ENCODE measurements around the gene NSUN2.

NSUN2 gene

DNA sequence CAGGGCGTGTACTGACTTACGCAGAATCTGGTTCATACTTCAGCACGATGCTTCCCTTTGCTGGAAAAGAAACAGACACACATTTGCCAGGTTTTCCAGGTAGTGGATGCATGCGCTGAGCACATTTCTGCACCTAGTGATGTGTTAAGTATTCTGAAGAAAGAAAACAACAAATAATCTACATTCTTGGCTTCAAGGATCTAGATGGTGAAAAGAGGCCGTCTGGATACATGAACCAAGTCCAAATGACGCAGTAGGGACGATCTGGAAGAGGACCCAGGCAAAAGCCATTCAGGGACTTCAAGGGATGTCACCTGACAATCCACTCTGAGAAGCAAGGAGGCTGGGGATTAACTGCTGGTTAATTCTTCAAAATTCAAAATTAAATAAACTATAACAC, 30.4 kb downstream of the NSUN2 start:
- no peak for FAIRE-seq

DNA sequence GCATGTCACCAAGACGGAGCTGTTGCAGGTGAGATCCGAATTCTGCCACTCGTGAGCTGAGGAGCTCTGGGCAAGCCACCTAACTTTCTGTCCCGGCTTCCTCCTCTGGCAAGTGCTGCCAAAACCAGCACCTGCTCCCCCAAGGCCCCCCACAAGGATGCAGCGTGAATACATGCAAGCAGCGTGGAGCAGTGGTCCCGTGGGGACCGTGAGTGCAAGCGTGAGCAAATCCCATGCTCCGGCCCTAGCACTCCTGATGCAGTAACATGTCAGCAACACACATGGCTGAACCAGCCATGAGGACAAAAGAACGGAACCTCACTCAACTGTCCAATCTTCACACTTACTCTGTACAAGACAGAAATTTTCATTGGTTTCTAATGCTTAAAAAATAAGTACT, 31.0 kb downstream of the NSUN2 start:
- no peak for FAIRE-seq

DNA sequence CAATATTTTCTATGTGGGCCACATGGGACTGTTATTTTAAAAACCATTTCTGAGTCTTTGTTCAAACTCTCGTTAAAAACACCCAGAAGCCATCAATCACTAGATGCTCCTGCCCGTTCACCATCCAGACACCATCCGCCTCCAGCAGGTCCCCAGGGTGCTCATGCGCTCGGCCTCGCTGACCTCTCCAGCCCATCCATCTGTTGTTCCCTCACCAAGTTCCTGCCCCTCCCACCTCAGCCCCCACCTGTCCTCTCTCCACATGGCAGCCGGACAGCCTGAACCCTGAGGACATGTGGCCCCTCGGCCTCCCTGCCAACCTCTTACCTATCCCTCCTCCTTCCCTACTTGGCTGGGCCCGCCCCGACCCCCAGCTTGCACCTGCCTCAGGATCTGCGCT, 31.6 kb downstream of the NSUN2 start:
- FAIRE-seq = no peak

DNA sequence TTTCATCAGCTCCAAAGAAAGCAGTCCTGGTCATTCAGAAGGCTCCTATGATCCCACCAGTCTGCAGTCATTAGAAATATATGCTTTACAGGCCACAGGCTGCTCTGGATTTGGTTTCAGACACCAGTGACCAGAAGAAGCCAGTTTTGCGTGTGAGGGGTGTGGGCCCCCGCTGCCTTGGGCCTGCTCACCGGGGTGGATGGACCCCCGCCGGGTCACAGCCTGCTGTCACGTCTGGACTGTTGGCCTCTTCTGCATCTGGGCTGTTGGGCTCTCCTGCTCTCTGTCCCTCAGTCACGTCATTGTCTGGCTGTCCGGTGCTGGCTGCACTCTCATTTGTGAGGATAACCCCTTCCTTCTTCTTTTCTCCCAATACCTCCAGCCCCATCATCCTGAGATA, 33.1 kb downstream of the NSUN2 start:
- no peak for FAIRE-seq

DNA sequence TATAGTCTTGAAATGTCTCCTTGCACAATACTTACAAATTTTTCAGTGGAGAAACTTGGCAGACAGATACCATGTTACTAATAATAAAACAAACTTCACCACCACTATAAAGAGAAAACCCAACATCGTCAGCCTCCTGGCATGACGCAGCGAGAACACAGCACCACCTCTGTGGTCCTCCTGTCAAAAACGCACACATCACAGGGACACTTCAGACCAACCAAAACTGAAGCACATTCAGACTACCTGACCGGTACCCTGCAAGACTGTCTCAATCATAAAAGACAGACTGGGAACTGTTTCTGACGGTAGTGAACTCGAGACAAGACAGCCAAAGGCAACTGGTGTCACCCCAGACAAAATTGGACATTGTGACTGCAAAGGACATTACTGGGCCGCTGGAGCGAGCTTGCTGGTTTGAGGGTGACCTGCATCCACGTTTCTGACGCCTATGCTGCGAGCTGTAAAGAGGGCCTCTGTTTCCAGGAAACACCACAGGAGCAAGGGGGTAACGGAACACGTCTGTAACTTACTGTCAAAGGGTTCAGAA, 34.4 kb downstream of the NSUN2 start:
- no peak for FAIRE-seq

DNA sequence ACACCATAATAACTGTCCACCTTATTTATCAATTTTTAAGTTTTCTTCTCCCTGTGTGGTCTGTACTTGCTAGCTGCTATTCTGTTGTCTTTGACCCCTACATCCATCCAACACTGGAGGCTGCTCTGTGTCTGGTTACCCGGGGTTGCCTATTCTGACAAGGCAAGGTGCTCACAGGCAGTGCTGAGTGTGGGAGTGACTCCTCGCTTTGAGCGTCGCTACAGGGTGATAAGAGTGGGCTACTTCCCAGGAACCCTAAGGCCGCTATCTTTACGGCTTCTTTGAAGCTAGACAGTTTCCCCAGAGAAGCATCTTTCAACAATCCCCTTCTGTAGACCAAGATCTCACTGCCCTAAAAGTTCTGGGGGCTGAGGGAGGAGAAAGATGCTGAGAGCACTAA, 35.3 kb downstream of the NSUN2 start:
- FAIRE-seq = no peak

DNA sequence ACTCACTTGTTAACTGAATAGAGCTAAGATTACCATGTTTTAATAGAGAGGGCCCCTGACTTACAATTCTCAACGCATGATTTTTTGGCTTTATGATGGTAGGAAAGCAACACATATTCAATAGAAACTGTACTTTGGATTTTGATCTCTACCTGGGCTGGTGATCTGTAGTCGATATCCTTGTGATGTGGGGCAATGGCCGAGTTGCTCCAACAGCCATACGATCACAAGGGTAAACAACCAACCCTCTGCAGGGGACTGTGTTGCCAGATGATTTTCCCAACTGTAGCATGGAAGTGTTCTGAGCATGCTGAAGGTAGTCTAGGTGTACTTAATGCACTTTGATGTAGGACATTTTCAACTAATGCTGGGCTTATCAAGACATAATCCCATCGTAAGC, 36.5 kb downstream of the NSUN2 start:
- FAIRE-seq = no peak

DNA sequence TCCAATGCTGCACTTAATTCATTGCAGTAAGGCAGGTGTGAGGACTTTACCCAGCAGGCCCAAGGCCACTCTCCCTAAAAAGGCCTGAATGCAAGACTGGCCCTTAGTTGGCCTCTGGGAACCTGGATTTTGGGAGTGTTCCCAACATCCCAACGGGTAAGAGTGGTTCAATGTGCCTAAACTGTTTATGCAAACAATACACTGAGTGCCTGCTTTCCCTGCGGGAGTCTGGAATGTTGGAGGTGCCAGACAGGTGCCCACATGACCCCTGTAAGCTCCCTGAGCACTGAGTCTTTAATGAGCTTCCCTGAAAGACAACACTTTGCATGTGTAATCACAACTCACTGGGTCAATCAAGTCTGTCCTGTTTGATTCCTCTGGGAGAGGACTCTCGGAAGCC, 37.4 kb downstream of the NSUN2 start:
- FAIRE-seq = no peak

DNA sequence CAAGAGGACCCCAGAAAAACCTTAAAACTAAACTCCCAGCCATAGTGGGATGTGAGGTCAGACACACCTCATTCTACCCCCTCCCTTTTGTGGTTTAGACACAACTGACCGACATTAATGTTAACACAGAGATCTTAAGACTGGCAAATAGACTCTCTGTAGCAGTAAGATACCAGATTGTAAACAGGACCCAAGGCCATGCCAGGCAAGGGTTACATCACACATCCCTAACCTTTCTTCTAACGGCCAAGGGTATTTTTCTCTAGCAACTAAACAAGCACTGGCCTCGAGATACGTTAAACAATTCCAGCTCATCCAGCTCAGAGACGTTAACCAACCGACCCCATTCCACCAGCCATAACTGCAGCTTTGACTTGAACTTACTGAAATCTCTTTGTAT, 38.8 kb downstream of the NSUN2 start:
- FAIRE-seq = no peak

DNA sequence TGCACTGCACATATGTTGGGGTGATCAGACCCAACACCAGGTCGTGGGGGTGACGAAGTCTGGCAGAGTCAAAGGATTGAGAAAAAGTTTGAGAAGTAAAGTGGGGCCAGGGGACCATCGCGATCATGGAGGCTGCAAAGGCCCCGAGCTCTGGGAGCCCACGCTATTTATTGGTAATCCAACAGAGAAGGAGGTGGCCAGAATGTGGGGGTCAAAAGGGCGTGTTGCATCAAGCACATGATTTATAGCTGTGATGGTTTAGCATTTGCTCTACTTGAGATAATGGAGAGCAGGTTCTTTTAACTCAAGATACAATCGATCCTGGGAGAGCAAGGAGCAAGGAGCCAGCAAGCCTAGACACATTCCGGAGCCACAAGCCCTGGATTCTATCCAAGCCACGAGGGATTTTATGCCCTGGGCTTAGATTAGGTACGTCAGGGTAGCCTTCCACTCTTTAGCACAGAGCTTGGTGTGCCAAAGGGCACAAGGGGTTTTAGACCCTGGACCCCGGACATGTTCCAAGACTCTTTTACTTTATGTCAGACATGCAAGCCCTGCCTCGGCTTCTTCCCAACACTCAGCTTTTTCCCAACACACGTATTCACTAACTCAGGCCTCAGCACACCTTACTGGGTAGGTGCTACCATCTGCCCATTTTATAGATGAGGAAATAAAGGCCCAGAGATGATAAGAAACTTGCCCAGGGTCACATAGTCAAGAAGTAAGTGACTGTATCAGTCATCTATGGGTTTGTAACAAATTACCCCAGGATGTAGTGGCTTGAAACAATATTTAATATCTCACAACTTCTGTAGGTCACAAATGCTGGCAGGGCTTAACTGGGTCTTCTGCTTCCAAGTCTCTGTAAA, 39.5 kb downstream of the NSUN2 start:
- no peak for FAIRE-seq

DNA sequence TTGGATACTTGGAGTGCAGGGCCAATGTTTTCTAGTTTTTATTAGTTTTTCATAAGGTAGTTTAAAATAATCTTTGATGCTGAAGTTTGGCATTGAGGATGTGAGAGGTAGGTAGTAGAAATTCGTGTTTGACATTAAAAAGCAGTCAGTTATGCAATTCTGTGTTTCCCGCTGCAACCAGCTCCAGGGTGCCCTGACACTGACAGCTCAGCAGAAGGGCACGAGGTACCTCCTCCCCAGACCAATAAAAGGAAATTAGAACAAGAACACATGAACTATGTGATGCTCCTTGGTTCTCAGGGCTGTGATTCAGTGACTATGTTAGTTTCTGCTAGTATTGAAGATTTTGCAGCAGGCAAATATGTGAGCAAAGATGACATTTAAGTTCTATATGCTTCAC, 40.2 kb downstream of the NSUN2 start:
- FAIRE-seq = no peak

DNA sequence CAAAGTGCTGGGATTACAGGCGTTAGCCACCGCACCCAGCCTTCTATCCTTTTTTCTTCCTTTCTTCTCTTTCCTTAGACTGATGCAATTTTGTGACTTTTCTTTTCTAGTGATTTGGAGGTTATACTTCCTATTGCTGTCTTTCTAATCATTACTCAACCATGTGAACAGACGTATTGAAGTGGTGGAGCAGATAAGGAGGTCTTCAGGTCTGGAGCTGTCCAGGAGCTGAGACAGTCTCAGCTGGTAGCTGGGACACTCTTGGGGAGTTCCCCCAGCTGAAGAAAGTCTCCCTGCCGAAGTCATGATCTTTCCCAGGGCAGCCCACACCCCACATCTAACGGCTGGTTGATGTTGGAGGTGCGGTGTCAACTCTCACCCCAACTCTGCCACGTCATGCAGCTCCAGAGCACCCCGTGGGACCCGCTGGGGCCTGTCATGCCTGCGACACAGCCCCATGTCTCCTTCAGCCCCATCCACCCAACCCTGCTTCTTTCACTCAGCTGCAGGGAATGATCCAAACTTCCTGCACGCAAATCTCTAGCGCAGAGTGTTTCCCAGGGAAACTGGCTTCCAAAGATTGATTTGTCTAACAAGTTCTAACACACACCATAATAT, 41.1 kb downstream of the NSUN2 start:
- FAIRE-seq = no peak

DNA sequence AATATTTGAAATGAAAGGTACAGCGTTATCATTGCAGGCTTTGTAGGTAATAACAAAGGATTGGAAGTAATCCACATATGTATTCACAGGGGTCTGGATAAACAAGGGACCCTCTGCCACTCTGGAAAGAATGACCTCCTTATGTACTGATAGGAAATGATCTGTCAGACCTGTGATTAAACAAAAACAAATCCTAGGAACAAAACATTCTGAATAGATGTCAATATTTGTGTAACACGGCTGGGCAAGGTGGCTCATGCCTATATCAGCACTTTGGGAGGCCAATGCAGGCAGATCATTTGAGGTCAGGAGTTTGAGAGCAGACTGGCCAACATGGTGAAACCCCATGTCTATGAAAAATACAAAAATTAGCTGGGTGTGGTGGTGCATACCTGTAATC, 42.3 kb downstream of the NSUN2 start:
- FAIRE-seq = no peak

DNA sequence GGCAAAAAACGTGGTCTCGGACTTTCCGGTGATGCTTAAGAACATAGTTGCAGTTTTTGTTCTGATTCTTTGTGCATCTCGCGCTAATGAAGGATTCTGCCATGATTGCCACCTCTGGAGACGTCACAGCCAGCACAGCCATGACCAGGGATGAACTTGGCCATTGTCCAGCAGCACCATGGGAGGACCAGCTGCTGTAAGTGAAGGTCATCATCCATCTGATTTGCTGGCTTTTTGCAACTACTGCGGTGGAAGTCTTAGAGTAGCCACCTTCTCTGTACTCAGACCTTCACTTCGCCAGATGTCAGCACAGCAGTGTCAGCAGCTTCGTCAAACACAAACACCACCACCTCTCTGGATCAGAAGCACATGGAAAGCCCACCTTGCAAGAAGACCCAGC, 45.7 kb downstream of the NSUN2 start:
- FAIRE-seq = no peak

DNA sequence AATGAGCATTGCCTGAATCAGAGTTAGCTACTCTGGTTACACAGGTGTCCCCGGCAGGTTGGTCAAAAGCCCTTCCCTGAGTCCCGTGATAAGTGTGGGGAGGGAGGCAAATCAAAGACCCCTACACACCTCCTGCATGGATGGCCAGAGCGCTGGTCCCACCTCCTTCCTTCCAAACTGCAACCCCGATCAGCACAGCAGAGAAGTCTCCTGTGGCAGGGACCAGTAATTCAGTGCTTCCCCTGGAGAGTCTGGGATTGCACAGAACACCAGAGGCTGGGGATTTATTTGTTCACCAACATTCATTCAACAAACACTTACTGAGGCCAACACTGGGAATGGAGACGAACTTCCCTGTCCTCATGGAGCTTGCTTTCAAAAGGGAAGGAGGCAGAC, 46.2 kb downstream of the NSUN2 start:
- no peak for FAIRE-seq

DNA sequence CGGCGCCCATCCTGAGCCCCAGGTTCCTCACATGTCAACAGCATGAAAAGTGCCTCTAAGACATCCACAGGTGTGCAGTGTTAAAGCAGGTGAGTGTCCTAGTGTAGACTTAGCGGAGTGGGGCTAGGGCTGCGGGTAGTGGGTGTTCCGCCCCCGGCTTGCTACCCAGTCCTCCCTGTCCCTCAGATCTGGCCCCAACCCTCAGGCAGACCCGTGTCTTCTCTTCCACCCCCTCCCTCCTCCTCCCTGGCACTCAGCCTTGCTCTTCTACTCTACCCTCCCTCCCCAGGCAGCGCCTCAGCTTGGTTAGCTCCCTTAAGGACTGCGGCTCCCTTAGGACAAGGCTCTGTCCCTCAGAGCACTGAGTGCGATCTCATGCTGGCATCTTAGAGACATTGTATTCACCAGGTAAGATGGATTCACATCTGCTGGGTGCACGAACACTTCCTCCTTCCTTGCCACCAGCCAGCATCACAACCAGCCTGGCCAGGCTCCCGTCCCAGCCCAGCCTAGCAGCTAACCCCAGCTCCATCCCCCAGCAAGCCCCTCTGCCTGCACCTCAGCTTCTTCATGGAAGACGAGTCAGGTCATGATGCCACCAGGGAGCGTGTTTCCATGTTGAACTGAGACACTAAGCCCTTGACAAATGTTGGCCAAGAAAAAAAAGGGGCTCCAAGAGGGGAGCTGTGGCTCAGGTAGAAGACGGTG, 46.8 kb downstream of the NSUN2 start:
- no peak for FAIRE-seq

DNA sequence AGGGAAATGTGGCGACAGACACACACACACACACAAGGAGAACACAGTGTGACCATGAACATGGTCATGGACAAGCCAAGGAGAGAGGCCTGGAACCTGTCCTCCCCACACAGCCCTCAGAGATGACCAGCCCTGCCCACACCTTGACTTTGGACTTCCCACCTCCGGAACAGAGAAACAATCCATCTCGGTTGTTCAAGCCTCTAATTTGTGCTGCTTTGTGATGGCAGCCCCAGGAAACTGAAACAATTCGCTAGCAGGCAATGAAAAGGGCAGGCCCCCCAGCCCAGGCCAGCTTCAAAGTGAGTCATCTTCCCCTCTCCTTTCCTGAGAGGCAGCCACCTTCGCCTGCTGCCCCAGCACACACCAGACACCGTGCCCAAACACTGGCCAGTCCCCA, 47.7 kb downstream of the NSUN2 start:
- no peak for FAIRE-seq

DNA sequence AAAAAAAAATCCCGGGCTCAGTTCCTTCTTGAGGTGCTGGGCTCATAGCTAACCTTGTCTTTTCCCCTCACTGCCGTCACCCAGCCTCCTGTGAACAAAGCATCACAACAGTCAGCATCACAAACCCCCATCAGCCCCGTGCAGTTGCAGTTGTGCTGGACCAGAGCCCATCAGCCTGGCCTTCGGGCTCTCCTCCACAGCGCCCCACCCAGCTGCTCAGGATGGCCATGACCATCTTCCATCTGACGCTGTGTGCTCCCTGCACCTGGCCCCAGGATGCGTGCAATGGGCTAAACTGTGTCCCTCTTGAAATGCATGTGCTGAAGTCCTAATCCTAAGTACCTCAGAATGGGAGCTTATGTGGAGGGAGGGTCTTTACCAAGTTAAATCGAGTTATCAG, 48.1 kb downstream of the NSUN2 start:
- no peak for FAIRE-seq

DNA sequence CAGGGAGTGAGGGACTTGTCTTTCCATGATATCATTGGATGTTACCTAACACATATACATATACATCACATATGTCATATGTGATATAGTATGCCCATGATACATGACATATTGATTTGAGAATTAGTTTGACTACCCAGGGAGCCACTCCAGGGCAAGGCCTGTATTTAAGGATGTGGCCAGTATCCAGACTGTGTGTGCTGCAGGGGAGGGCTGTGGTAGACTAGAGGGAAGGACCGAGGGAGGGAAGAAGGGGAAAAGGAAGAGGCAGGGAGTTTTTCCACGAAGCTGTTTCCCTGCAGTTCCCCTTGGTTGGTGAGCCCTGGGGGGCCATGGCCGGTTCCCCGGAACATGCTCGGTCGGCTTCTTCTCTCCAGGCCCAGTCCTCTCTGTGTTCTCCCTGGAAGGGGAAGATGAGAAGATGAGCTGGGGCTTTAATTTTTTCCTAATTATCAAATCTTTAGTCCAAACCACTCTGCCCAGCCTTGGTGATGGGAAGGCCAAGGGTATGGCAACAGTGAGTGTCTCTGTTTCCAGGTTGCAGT, 48.7 kb downstream of the NSUN2 start:
- no peak for FAIRE-seq

DNA sequence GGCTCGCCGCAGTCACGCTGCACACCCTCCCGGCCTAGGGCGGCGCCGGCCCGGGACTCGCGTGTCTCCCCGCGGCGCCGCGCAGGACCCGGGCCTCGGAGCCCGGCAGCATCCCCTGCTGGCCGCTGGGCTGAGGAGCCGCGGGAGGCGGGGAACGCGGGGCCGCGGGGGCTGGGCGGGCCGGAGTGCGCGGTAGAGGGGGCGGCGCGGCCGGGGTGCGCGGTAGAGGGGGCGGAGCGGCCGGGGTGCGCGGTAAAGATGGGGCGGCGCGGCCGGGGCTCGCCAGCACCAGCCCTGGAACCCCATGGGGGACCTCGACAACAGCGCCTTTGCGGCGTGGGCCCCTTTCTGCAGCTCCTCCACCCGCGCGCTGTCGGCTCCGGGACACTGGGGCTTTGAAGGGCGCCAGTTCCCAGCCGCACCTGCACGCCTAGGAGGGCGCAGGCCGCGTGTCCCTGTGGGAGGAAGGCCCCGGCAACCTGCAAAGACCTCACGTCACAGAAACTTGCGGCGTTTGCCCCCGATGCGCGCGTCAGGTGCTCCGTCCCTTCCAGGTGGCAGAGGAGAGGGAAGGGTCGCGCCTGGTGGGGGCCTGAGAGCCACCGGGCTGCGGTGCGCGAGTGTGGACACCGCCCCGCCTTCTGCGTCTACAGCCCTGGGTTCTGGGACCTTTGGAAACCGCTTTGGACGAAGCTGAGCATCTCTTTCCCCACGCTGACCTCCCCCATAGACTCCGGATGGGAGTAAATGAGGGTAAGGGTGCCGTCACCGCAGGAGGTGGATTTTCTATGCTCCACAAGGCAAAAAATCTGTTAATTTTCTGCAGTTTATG, 49.6 kb downstream of the NSUN2 start:
- FAIRE-seq = no peak

DNA sequence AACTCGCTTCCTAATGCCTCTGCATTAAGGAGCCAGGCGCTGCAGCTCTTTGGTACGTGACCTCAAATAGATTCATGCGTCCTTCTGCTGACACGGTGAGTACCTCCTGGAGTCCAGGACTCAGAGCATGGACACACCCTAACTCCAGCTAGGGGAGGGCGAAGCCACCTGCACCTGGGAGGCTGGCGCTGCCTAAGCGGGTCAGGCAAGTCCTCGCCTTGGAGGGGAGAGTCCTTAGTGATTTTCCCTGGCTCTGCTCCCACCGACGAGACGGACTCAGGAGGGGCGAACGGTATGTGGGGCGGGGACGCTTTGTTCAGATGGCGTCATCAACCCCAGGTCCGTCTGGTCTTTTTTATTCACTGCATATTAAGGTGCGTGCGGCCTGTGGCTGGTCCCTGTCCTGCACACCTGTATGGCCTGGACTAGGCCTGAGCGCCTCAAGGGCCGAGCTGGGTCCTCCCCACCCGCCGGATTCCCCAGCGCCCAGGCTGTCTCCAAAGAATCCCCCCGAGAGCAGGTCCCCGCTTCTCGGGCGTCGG, 50.3 kb downstream of the NSUN2 start:
- no peak for FAIRE-seq

All from colon (tissue), 2 donors.